Nephron progenitor cell (in vitro differentiated cells): ENCODE results near the gene GTF3C5.

Experiments
- DNase-seq: peaks from one replicate; pipeline ENCODE4 v3.0.0; 2021
- H3K27ac Mint-ChIP-seq: 2 replicates; pipeline ENCODE4 v1.8.0; 2021; ENCODE audit warnings: mild to moderate bottlenecking, moderate library complexity, mixed read lengths
- H3K27me3 Mint-ChIP-seq: 2 replicates; pipeline ENCODE4 v1.8.0; 2021; ENCODE audit warnings: mild to moderate bottlenecking, low read depth, mixed read lengths; ENCODE audit not compliant: poor library complexity
- H3K36me3 Mint-ChIP-seq: 2 replicates; pipeline ENCODE4 v1.8.0; 2021; ENCODE audit warnings: low read depth, mixed read lengths
- H3K4me1 Mint-ChIP-seq: 2 replicates; pipeline ENCODE4 v1.8.0; 2021; ENCODE audit warnings: mixed read lengths
- H3K4me3 Mint-ChIP-seq: 2 replicates; pipeline ENCODE4 v1.8.0; 2021; ENCODE audit warnings: mild to moderate bottlenecking, moderate library complexity, mixed read lengths
- H3K9me3 Mint-ChIP-seq: 2 replicates; pipeline ENCODE4 v1.8.0; 2021; ENCODE audit warnings: mild to moderate bottlenecking, moderate library complexity, mixed read lengths
- TF ChIP-seq, protein P1 (sequence below): fragments of 200-600 bp; sonication (generic); IDR thresholded peaks from 2 replicates; pipeline ENCODE4 v1.5.0; 2021; ENCODE audit warnings: antibody characterized with exemption

GTF3C5 gene

DNA sequence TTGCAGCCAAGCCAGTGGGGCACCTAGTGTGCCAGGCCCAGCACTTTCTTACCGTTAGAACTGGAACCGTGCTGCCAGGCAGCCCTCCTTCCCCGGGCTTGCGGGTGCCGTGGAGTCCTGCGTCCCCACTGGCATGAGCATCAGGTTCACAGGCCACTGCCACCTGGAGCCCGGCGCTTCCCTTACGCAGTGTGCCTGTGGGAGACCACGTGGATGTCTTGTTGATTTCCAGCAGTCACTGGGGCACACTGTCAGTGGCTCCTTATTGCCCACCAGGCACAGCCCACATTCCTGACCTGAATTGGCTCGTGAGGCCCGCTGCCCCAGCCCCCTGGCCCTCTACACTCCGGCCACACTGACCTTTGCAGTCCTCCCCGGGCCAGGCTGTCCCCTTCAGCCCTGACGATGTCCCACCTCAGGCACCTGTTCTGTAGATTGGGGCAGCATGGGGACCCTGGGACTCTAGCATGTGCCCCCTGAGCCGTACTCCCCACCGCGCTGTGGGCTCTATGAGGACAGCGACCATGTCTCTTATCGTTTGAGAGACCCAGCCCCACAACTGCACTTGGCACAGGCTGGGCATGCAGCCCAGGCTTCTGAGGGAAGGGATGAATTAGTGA is 20.6 kb downstream of the GTF3C5 start:
- Mint-ChIP-seq H3K4me1 (no peaks in the 10 kb centered on the region), H3K27me3 (no peaks in the 10 kb centered on the region), H3K36me3 (peaks cover 37% of the 10 kb centered on the region), H3K4me3 (no peak overlapping the region), H3K27ac (no peak overlapping the region), H3K9me3 (no peaks in the 10 kb centered on the region)
- TF ChIP-seq, protein P1, sequence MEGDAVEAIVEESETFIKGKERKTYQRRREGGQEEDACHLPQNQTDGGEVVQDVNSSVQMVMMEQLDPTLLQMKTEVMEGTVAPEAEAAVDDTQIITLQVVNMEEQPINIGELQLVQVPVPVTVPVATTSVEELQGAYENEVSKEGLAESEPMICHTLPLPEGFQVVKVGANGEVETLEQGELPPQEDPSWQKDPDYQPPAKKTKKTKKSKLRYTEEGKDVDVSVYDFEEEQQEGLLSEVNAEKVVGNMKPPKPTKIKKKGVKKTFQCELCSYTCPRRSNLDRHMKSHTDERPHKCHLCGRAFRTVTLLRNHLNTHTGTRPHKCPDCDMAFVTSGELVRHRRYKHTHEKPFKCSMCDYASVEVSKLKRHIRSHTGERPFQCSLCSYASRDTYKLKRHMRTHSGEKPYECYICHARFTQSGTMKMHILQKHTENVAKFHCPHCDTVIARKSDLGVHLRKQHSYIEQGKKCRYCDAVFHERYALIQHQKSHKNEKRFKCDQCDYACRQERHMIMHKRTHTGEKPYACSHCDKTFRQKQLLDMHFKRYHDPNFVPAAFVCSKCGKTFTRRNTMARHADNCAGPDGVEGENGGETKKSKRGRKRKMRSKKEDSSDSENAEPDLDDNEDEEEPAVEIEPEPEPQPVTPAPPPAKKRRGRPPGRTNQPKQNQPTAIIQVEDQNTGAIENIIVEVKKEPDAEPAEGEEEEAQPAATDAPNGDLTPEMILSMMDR, result no peak
- no peak for DNase-seq

DNA sequence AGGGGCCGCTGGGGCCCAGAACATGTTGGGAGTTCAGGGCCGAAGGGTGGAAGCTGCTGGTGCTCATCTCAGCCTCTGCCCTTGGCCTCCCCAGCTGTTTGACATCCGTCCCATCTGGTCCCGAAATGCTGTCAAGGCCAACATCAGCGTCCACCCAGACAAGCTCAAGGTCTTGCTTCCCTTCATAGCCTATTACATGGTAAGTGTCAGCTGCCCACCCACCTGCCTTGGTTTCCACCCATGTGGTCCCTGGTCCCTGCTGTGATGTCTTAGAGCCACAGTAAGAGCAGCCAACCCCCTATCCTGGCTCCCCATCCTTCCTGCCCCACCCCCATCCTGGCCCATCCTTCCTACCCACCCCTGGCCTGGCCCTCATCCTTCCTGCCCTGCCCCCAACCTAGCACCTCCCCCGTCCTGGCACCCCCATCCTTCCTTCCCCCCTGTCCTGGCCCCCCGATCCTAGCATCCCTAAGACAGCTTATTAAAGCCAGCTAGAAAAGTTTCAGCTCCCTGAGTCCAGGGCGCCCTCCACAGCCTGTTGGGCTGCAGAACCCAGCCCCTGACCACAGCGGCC is 21.3 kb downstream of the GTF3C5 start:
- Mint-ChIP-seq H3K4me3 (no peak overlapping the region), H3K27me3 (no peaks in the 10 kb centered on the region), H3K36me3 (peaks cover 32% of the 10 kb centered on the region), H3K27ac (no peak overlapping the region), H3K4me1 (no peaks in the 10 kb centered on the region), H3K9me3 (no peaks in the 10 kb centered on the region)
- TF ChIP-seq, protein P1, result no peak
- DNase-seq, result no peak

DNA sequence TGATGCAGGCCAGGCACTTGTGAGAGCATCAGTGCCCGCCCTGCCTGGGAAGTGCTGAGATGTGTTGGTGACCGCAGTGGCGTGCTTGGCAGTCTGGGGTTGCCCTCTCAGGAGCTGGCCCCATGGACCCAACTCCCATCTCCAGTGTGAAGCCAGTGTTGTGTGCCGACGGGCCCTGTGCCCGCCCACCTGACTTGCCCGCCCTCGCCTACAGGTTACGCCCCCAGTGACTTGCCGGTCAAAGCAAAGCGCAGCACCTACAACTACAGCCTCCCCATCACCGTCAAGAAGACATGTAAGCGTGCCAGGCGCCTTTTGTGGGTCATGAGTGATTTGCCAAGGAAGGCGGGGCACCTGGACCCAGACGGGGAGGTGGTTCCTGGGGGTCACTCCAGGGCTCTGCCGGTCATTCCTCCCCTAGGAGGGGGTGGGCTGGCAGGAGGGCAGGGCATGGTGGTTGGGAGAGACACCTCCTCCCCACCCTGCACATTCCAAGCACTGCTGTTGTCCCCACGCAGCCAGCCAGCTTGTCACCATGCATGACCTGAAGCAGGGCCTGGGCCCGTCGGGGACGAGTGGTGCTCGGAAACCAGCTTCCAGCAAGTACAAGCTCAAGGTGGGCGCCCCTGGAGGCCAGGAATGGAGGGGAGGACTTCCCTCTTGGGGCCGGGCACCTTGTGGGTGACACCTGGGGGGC is 23.5 kb downstream of the GTF3C5 start:
- no peak overlapping the region for H3K27ac Mint-ChIP-seq

DNA sequence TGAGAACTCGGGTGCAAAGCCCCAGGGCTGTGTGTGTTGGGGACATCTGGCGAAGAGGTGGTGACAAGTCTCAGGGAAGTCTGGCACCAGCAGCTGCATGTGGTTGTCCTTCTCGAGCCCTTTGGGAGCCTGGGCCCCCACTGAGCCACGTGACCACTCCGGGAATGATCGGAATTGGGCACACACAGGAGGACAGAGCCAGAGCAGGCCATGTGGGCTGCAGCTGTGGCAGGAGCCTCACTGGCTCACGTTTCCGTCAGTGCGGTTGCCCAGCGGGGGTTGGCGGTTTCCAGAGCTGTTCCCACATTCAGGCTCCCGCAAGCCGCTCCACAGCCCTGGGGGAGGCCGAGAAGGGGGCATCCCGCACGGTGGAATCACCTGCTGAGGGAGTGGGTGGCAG is 24.2 kb downstream of the GTF3C5 start:
- TF ChIP-seq, protein P1, result no peak
- Mint-ChIP-seq H3K4me3 (no peak overlapping the region), H3K27me3 (no peaks in the 10 kb centered on the region), H3K27ac (no peak overlapping the region), H3K36me3 (peaks cover 36% of the 10 kb centered on the region), H3K4me1 (peaks cover 14% of the 10 kb centered on the region), H3K9me3 (no peaks in the 10 kb centered on the region)
- DNase-seq, result no peak

More for the DNA sequence above, 23.5 kb downstream of the GTF3C5 start:
- H3K27me3 Mint-ChIP-seq, result no peaks in the 10 kb centered on the region
- H3K4me1 Mint-ChIP-seq, result peaks cover 8% of the 10 kb centered on the region
- H3K36me3 Mint-ChIP-seq, result peaks cover 42% of the 10 kb centered on the region
- H3K4me3 Mint-ChIP-seq, result no peak overlapping the region
- TF ChIP-seq, protein P1, result no peak
- DNase-seq, result no peak
- no peaks in the 10 kb centered on the region for H3K9me3 Mint-ChIP-seq

DNA sequence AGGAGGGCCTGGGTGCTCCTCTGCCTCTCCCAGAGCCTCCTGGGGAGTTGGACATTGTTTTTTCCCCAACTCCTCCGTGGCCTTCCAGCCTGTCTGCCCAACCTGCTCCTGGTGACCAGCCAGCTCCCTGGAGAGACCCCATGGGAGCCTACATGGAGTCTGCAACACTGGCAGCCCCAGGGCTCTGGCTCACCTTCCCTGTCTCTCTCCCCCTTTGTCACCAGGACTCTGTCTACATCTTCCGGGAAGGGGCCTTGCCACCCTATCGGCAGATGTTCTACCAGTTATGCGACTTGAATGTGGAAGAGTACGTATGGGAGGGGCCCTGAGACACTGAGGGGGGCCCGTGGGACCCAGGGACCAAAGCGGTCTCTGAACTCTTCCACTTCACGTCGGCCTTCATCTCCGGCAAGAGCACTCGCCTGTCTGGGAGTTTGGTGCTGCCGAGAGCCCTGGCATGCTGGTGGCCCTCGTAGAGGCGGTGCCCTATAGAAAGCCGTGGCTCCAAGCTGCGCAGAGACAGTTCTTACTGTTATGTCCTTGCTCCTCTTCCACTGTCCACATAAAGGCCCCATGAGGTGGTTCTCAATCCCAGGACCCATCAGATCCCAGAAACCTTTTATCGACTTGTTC is 25.1 kb downstream of the GTF3C5 start:
- no peak for DNase-seq
- H3K27me3 Mint-ChIP-seq, result no peaks in the 10 kb centered on the region
- no peaks in the 10 kb centered on the region for H3K9me3 Mint-ChIP-seq
- H3K36me3 Mint-ChIP-seq, result peaks cover 34% of the 10 kb centered on the region
- no peak overlapping the region for H3K4me3 Mint-ChIP-seq
- H3K27ac Mint-ChIP-seq, result no peak overlapping the region
- TF ChIP-seq, protein P1, result no peak
- H3K4me1 Mint-ChIP-seq, result peaks cover 22% of the 10 kb centered on the region
